Measurements from ENCODE around the gene THRB.
"Not testable (repeated sequence)": the region's sequence is repeated elsewhere in the genome, so short reads cannot be mapped to it uniquely, and the experiment has no call there.

THRB gene

DNA sequence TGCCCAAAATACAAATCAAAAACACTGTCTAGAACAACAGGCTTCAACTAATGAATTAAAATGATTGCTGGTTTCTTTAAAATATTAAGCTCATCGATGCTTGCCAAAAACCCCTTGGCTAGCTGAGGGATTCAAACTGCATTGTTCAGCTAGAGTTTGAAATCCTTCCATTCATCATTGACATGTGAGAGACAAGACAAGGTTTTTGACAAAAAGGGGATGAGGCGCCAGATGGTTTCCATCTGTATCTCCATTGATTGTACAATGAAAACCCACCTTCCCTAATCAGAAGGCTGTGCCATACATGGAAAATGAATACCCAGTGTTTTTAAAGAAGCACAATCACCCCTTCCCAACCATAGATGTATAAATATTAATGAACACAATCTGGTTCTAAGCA lies 67.8 kb downstream of the THRB start:
- Histone ChIP-seq H2AFZ (ENCODE audit: low read length) (no peak overlapping the region), H3K9me3 (ENCODE audit: insufficient read depth, low read depth, low read length) (no peaks in the 10 kb centered on the region), H3K9me2 (replicated peaks; ENCODE audit: low read depth, low read length) (no peaks in the 10 kb centered on the region), H3K79me2 (ENCODE audit: insufficient read depth, low read length) (no peaks in the 10 kb centered on the region), H3K4me1 (ENCODE audit: insufficient read depth, low read length, poor library complexity, severe bottlenecking) (no peaks in the 10 kb centered on the region), H4K20me1 (ENCODE audit: insufficient read depth, low read length, poor library complexity, severe bottlenecking) (no peaks in the 10 kb centered on the region), H3K27me3 (ENCODE audit: insufficient read depth, low read length, poor library complexity, severe bottlenecking) (no peaks in the 10 kb centered on the region), H3K36me3 (ENCODE audit: insufficient read depth, low read length) (no peaks in the 10 kb centered on the region), H3K9ac (ENCODE audit: low read depth, low read length, poor library complexity, severe bottlenecking) (no peak overlapping the region), H3K4me3 (ENCODE audit: low read length, poor library complexity, severe bottlenecking) (no peak overlapping the region), H3K4me2 (ENCODE audit: low read depth, low read length, poor library complexity, severe bottlenecking) (no peak overlapping the region), H3F3A (ENCODE audit: low read depth) (no peaks in the 10 kb centered on the region)
- no peak for TF ChIP-seq EZH2phosphoT487 (IDR thresholded peaks at IDR 0.05; ENCODE audit: borderline replicate concordance)
- TF ChIP-seq, protein P1, sequence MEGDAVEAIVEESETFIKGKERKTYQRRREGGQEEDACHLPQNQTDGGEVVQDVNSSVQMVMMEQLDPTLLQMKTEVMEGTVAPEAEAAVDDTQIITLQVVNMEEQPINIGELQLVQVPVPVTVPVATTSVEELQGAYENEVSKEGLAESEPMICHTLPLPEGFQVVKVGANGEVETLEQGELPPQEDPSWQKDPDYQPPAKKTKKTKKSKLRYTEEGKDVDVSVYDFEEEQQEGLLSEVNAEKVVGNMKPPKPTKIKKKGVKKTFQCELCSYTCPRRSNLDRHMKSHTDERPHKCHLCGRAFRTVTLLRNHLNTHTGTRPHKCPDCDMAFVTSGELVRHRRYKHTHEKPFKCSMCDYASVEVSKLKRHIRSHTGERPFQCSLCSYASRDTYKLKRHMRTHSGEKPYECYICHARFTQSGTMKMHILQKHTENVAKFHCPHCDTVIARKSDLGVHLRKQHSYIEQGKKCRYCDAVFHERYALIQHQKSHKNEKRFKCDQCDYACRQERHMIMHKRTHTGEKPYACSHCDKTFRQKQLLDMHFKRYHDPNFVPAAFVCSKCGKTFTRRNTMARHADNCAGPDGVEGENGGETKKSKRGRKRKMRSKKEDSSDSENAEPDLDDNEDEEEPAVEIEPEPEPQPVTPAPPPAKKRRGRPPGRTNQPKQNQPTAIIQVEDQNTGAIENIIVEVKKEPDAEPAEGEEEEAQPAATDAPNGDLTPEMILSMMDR (conservative IDR thresholded peaks at IDR 0.05; ENCODE audit: low read length), result no peak

DNA sequence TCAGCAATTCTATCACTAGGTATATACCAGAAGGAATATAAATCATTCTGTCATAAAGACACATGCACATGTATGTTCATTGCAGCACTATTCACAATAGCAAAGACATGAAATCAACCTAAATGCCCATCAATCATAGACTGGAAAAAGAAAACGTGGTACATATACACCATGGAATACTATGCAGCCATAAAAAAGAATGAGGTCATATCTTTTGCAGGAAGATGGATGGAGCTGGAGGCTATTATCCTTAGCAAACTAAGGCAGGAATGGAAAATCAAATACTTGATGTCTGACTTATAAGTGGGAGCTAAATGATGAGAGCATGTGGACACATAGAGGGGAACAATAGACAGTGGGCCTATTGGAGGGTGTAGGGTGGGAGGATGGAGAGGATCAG lies 73.8 kb downstream of the THRB start:
- H2AFZ ChIP-seq (ENCODE audit: low read length); H3K36me3 ChIP-seq (ENCODE audit: insufficient read depth, low read length); H3K4me2 ChIP-seq (ENCODE audit: low read depth, low read length, poor library complexity, severe bottlenecking); H3F3A ChIP-seq (ENCODE audit: low read depth); H3K9me3 ChIP-seq (ENCODE audit: insufficient read depth, low read depth, low read length); H3K27me3 ChIP-seq (ENCODE audit: insufficient read depth, low read length, poor library complexity, severe bottlenecking); H3K9me2 ChIP-seq (replicated peaks; ENCODE audit: low read depth, low read length); H3K4me3 ChIP-seq (ENCODE audit: low read length, poor library complexity, severe bottlenecking); H3K79me2 ChIP-seq (ENCODE audit: insufficient read depth, low read length); H3K4me1 ChIP-seq (ENCODE audit: insufficient read depth, low read length, poor library complexity, severe bottlenecking); H3K9ac ChIP-seq (ENCODE audit: low read depth, low read length, poor library complexity, severe bottlenecking); H4K20me1 ChIP-seq (ENCODE audit: insufficient read depth, low read length, poor library complexity, severe bottlenecking): not testable (repeated sequence)

DNA sequence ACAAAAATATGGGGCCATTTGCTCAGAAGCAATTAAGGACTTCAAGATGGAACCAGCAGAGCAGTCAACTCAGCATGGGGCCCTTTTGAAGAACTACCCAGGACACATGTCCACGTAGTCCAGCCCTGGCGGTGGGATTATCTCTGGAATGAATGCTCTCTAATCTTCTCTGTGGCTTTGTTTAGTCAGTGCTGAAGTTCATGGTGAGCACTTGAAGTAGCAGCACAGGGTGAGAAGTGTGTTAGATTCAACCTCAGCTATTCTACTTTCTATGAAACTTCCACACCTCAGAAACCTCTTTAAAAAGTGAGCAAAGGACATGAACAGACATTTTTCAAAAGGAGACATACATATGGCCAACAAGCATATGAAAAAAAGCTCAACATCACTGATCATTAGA lies 74.4 kb downstream of the THRB start:
- H3K79me2 ChIP-seq (ENCODE audit: insufficient read depth, low read length), result no peaks in the 10 kb centered on the region
- no peak overlapping the region for H2AFZ ChIP-seq (ENCODE audit: low read length)
- no peak for TF ChIP-seq EZH2phosphoT487 (IDR thresholded peaks at IDR 0.05; ENCODE audit: borderline replicate concordance)
- TF ChIP-seq, protein P1 (conservative IDR thresholded peaks at IDR 0.05; ENCODE audit: low read length), result no peak
- no peaks in the 10 kb centered on the region for H3K36me3 ChIP-seq (ENCODE audit: insufficient read depth, low read length)
- no peaks in the 10 kb centered on the region for H3K9me2 ChIP-seq (replicated peaks; ENCODE audit: low read depth, low read length)
- no peaks in the 10 kb centered on the region for H3K9me3 ChIP-seq (ENCODE audit: insufficient read depth, low read depth, low read length)
- no peak overlapping the region for H3K9ac ChIP-seq (ENCODE audit: low read depth, low read length, poor library complexity, severe bottlenecking)
- H3F3A ChIP-seq (ENCODE audit: low read depth), result no peaks in the 10 kb centered on the region
- H3K4me3 ChIP-seq (ENCODE audit: low read length, poor library complexity, severe bottlenecking), result no peak overlapping the region
- H4K20me1 ChIP-seq (ENCODE audit: insufficient read depth, low read length, poor library complexity, severe bottlenecking), result no peaks in the 10 kb centered on the region
- H3K4me2 ChIP-seq (ENCODE audit: low read depth, low read length, poor library complexity, severe bottlenecking), result no peak overlapping the region
- H3K27me3 ChIP-seq (ENCODE audit: insufficient read depth, low read length, poor library complexity, severe bottlenecking), result no peaks in the 10 kb centered on the region
- H3K4me1 ChIP-seq (ENCODE audit: insufficient read depth, low read length, poor library complexity, severe bottlenecking), result no peaks in the 10 kb centered on the region

DNA sequence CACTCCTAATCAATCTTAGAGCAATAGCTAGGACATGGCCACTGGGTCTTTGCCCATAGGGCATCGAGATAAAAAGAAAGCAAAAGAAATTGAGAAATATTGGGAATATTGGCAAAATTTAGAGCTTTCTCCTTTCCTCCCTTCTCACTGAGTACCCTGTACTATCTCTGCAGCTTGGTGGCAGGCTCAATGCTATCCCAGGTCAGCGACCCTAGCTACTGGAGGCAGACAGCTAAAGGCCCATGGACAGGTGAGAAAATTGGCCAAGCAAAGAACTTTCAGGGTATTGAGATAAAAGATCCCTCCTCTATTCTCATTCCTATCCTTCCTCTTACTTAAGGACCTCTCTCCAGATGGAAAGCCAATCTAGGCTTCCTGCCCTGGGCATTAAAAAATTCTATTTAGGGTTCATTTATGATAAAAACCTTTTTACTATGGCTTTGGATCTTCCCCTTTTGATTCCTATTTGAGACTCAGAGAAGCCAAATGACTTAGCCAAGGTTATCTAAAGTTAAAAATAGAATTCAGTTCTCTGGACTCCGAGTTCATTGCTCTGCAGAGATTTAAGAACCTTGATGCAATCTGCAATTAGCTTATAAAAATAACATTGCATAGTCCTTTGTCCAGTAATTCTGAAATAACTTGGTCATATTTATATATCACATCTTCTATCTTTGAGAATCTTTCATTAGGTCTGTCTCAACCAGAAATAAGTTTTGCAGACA lies 75.4 kb downstream of the THRB start:
- Histone ChIP-seq H3K9ac (ENCODE audit: low read depth, low read length, poor library complexity, severe bottlenecking) (no peak overlapping the region), H3F3A (ENCODE audit: low read depth) (no peaks in the 10 kb centered on the region), H3K79me2 (ENCODE audit: insufficient read depth, low read length) (no peaks in the 10 kb centered on the region), H3K4me1 (ENCODE audit: insufficient read depth, low read length, poor library complexity, severe bottlenecking) (no peaks in the 10 kb centered on the region), H3K4me2 (ENCODE audit: low read depth, low read length, poor library complexity, severe bottlenecking) (no peak overlapping the region), H3K9me2 (replicated peaks; ENCODE audit: low read depth, low read length) (no peaks in the 10 kb centered on the region), H2AFZ (ENCODE audit: low read length) (no peak overlapping the region), H3K4me3 (ENCODE audit: low read length, poor library complexity, severe bottlenecking) (no peak overlapping the region), H3K27me3 (ENCODE audit: insufficient read depth, low read length, poor library complexity, severe bottlenecking) (no peaks in the 10 kb centered on the region), H3K9me3 (ENCODE audit: insufficient read depth, low read depth, low read length) (no peaks in the 10 kb centered on the region), H3K36me3 (ENCODE audit: insufficient read depth, low read length) (no peaks in the 10 kb centered on the region), H4K20me1 (ENCODE audit: insufficient read depth, low read length, poor library complexity, severe bottlenecking) (no peaks in the 10 kb centered on the region)
- no peak for TF ChIP-seq EZH2phosphoT487 (IDR thresholded peaks at IDR 0.05; ENCODE audit: borderline replicate concordance)
- TF ChIP-seq, protein P1 (conservative IDR thresholded peaks at IDR 0.05; ENCODE audit: low read length), result no peak

Data from Loucy (cell line).